ENCODE results near the gene ARHGAP42.

DNA sequence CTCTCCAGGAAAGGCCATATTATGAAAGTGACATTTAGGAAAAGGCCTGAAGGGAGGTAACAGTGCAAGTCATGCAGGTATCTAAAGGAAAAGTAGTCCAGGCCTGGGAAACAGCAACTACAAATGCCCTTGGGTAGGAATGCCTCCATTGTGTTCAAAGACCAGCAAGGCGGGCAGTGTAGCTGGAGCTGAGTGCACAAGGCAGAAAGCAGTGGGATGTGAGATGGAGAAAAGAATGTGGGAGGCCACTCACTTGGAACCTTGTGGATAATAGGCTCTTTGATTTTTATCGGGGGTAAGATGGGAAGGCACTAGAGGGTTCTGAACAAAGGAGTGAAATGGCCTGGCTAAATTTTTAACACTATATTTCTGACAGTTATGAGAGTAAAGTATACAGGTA, 253.9 kb downstream of the ARHGAP42 start:
- TF ChIP-seq, protein P1, sequence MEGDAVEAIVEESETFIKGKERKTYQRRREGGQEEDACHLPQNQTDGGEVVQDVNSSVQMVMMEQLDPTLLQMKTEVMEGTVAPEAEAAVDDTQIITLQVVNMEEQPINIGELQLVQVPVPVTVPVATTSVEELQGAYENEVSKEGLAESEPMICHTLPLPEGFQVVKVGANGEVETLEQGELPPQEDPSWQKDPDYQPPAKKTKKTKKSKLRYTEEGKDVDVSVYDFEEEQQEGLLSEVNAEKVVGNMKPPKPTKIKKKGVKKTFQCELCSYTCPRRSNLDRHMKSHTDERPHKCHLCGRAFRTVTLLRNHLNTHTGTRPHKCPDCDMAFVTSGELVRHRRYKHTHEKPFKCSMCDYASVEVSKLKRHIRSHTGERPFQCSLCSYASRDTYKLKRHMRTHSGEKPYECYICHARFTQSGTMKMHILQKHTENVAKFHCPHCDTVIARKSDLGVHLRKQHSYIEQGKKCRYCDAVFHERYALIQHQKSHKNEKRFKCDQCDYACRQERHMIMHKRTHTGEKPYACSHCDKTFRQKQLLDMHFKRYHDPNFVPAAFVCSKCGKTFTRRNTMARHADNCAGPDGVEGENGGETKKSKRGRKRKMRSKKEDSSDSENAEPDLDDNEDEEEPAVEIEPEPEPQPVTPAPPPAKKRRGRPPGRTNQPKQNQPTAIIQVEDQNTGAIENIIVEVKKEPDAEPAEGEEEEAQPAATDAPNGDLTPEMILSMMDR (IDR thresholded peaks at IDR 0.05; ENCODE audit: low read depth, low read length, missing input control): no peak
- TF ChIP-seq TAF1 (conservative IDR thresholded peaks at IDR 0.05) (no peak), YY1 (IDR thresholded peaks at IDR 0.05) (no peak), HNF4A (conservative IDR thresholded peaks at IDR 0.05) (no peak)
- TF ChIP-seq, protein P2, sequence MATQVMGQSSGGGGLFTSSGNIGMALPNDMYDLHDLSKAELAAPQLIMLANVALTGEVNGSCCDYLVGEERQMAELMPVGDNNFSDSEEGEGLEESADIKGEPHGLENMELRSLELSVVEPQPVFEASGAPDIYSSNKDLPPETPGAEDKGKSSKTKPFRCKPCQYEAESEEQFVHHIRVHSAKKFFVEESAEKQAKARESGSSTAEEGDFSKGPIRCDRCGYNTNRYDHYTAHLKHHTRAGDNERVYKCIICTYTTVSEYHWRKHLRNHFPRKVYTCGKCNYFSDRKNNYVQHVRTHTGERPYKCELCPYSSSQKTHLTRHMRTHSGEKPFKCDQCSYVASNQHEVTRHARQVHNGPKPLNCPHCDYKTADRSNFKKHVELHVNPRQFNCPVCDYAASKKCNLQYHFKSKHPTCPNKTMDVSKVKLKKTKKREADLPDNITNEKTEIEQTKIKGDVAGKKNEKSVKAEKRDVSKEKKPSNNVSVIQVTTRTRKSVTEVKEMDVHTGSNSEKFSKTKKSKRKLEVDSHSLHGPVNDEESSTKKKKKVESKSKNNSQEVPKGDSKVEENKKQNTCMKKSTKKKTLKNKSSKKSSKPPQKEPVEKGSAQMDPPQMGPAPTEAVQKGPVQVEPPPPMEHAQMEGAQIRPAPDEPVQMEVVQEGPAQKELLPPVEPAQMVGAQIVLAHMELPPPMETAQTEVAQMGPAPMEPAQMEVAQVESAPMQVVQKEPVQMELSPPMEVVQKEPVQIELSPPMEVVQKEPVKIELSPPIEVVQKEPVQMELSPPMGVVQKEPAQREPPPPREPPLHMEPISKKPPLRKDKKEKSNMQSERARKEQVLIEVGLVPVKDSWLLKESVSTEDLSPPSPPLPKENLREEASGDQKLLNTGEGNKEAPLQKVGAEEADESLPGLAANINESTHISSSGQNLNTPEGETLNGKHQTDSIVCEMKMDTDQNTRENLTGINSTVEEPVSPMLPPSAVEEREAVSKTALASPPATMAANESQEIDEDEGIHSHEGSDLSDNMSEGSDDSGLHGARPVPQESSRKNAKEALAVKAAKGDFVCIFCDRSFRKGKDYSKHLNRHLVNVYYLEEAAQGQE (IDR thresholded peaks at IDR 0.05): no peak
- TF ChIP-seq, protein P3, sequence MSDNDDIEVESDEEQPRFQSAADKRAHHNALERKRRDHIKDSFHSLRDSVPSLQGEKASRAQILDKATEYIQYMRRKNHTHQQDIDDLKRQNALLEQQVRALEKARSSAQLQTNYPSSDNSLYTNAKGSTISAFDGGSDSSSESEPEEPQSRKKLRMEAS (IDR thresholded peaks at IDR 0.05): no peak

All from liver (tissue), 3 donors.